HepG2 (cell line): ENCODE measurements around the gene SAXO1. TPM values are rescaled to one million over a fixed set of nuclear protein-coding genes. Genes with fewer than 3 reads are reported as not detected.

Source experiments
- AGO1 ChIP-seq: fragments of 200-400 bp; formaldehyde crosslinking; IDR thresholded peaks from 2 replicates; pipeline ENCODE4 v1.6.1; 2017; ENCODE audit warnings: mild to moderate bottlenecking, low read depth, low read length, moderate library complexity; ENCODE audit not compliant: poor library complexity, severe bottlenecking
- HNRNPLL ChIP-seq: fragments of 200-400 bp; formaldehyde crosslinking; IDR thresholded peaks from 2 replicates; pipeline ENCODE4 v1.6.1; 2017; ENCODE audit warnings: mild to moderate bottlenecking, low read depth, low read length; ENCODE audit not compliant: poor library complexity, severe bottlenecking
- KMT2B ChIP-seq: IDR thresholded peaks from 2 replicates; pipeline ENCODE4 v1.6.1; 2016; ENCODE audit warnings: missing genetic modification reagents, missing compliant biosample characterization
- MAF1 ChIP-seq: sonication (generic); formaldehyde crosslinking; IDR thresholded peaks from 2 replicates; pipeline ENCODE4 v1.5.0; 2020; ENCODE audit warnings: missing genetic modification reagents, borderline replicate concordance
- MIXL1 ChIP-seq: IDR thresholded peaks from 2 replicates; pipeline ENCODE4 v1.6.1; 2016
- MYC ChIP-seq: sonication (generic); formaldehyde crosslinking; IDR thresholded peaks from 2 replicates; pipeline ENCODE4 v1.9.0; 2021; ENCODE audit warnings: missing genetic modification reagents, borderline replicate concordance
- POGZ ChIP-seq: sonication (generic); formaldehyde crosslinking; IDR thresholded peaks from 2 replicates; pipeline ENCODE4 v1.4.0; 2020; ENCODE audit warnings: mild to moderate bottlenecking, missing genetic modification reagents
- ZNF234 ChIP-seq: sonication (generic); formaldehyde crosslinking; conservative IDR thresholded peaks from 2 replicates; pipeline ENCODE4 v1.5.1; 2020; ENCODE audit warnings: mild to moderate bottlenecking, missing genetic modification reagents
- ZNF557 ChIP-seq: sonication (generic); formaldehyde crosslinking; IDR thresholded peaks from 2 replicates; pipeline ENCODE4 v1.4.0; 2020; ENCODE audit warnings: missing genetic modification reagents
- ZNF619 ChIP-seq: sonication (generic); formaldehyde crosslinking; IDR thresholded peaks from 2 replicates; pipeline ENCODE4 v1.4.0; 2020; ENCODE audit warnings: mild to moderate bottlenecking, missing genetic modification reagents
- polyA plus RNA-seq, 8 experiments: library from polyadenylated mRNA; depleted of rRNA in 3 of 8; stranded (reverse) in 7 of 8; unstranded in 1 of 8; fragments of >200 nt; fragmentation: Illumina TruSeq in 4 of 8; extraction: Trizol in 4 of 8; gene quantifications; 2 replicates each; pipeline versions ENCODE4 v1.2.1 to v1.2.3, GENCODE V29; 2011 to 2016; ENCODE audit warnings: low read depth in 4 of 8, missing spikeins in 1 of 8, mixed read lengths in 1 of 8; ENCODE audit not compliant: insufficient read depth in 1 of 8
- total RNA-seq, 5 experiments: library from RNA; depleted of rRNA; stranded (reverse); fragments of >200 nt; fragmentation: Illumina TruSeq; extraction: Trizol; gene quantifications; 2 replicates each; pipeline ENCODE4 v1.2.3, GENCODE V29; 2016; ENCODE audit warnings: low read depth in 1 of 5
- TF ChIP-seq, protein P1 (sequence below): sonication (generic); formaldehyde crosslinking; IDR thresholded peaks from 2 replicates; pipeline ENCODE4 v1.5.1; 2020; ENCODE audit warnings: mild to moderate bottlenecking, missing genetic modification reagents, borderline replicate concordance
- TF ChIP-seq, protein P2 (sequence below), 2 experiments: sonication (generic) in 1 of 2; formaldehyde crosslinking in 1 of 2; IDR thresholded peaks; 2 replicates each; pipeline versions ENCODE4 v1.6.1 to v1.9.0; 2014 to 2022; ENCODE audit warnings: antibody characterized with exemption in 1 of 2, borderline replicate concordance in 1 of 2, inconsistent platforms in 1 of 2, low read depth in 1 of 2, missing genetic modification reagents in 1 of 2
- TF ChIP-seq, protein P3 (sequence below): sonication (generic); formaldehyde crosslinking; IDR thresholded peaks from 2 replicates; pipeline ENCODE4 v1.8.0; 2022; ENCODE audit warnings: low read depth, missing genetic modification reagents

The SAXO1 gene
- total and polyA plus RNA-seq, 2 of the 13 experiments (the other 11 are each of a cell fraction or from before 2014, with no cell fraction given), result not detected

DNA sequence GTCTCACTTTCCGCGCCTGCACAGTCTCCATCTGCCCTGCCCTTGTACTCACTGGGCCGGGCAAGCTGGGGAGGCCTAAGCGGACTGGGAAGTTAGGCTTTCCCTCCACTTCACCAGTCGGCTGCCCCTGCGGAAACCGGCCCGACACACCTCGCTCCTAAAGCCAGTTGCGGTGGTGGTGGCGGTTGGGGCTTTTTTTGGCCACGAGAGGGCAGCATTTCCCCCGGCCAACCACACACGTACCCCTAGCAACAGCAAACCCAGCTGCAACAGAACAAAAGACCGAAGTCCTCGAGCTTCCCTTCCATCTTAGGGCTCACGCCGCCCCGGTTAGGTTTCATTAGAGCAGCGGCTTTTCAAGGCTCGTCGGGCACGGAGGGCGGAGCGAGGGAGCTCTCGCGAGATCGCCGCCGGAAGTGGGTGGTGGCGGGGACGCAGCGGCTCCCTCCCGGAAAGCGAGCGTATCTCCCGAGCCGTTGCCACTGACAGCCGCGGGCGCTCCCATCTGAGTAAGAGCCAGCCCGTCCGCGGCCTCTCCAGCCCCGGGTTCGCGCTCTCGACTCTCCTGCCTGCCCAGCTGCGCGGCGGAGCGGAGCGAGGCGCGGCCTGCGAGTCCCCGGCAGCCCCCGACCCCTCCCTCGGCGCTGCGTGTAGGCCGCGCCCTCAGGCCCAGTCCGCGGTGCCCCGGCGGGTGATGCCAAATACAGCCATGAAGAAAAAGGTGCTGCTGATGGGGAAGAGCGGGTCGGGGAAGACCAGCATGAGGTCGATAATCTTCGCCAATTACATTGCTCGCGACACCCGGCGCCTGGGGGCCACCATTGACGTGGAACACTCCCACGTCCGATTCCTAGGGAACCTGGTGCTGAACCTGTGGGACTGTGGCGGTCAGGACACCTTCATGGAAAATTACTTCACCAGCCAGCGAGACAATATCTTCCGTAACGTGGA lies 16.2 kb upstream of the SAXO1 start, which contains the start of gene RRAGA (continued):
- TF ChIP-seq, protein P1, sequence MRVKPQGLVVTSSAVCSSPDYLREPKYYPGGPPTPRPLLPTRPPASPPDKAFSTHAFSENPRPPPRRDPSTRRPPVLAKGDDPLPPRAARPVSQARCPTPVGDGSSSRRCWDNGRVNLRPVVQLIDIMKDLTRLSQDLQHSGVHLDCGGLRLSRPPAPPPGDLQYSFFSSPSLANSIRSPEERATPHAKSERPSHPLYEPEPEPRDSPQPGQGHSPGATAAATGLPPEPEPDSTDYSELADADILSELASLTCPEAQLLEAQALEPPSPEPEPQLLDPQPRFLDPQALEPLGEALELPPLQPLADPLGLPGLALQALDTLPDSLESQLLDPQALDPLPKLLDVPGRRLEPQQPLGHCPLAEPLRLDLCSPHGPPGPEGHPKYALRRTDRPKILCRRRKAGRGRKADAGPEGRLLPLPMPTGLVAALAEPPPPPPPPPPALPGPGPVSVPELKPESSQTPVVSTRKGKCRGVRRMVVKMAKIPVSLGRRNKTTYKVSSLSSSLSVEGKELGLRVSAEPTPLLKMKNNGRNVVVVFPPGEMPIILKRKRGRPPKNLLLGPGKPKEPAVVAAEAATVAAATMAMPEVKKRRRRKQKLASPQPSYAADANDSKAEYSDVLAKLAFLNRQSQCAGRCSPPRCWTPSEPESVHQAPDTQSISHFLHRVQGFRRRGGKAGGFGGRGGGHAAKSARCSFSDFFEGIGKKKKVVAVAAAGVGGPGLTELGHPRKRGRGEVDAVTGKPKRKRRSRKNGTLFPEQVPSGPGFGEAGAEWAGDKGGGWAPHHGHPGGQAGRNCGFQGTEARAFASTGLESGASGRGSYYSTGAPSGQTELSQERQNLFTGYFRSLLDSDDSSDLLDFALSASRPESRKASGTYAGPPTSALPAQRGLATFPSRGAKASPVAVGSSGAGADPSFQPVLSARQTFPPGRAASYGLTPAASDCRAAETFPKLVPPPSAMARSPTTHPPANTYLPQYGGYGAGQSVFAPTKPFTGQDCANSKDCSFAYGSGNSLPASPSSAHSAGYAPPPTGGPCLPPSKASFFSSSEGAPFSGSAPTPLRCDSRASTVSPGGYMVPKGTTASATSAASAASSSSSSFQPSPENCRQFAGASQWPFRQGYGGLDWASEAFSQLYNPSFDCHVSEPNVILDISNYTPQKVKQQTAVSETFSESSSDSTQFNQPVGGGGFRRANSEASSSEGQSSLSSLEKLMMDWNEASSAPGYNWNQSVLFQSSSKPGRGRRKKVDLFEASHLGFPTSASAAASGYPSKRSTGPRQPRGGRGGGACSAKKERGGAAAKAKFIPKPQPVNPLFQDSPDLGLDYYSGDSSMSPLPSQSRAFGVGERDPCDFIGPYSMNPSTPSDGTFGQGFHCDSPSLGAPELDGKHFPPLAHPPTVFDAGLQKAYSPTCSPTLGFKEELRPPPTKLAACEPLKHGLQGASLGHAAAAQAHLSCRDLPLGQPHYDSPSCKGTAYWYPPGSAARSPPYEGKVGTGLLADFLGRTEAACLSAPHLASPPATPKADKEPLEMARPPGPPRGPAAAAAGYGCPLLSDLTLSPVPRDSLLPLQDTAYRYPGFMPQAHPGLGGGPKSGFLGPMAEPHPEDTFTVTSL, result peak; percentile 84
- TF ChIP-seq ZNF619 (CRISPR knock-in tag), result peak; percentile 95
- TF ChIP-seq ZNF557 (CRISPR knock-in tag), result peak; percentile 79; the same call in 1 of the 2 replicates
- peak; percentile 67 for TF ChIP-seq MIXL1 (CRISPR knock-in tag)
- TF ChIP-seq, protein P2, sequence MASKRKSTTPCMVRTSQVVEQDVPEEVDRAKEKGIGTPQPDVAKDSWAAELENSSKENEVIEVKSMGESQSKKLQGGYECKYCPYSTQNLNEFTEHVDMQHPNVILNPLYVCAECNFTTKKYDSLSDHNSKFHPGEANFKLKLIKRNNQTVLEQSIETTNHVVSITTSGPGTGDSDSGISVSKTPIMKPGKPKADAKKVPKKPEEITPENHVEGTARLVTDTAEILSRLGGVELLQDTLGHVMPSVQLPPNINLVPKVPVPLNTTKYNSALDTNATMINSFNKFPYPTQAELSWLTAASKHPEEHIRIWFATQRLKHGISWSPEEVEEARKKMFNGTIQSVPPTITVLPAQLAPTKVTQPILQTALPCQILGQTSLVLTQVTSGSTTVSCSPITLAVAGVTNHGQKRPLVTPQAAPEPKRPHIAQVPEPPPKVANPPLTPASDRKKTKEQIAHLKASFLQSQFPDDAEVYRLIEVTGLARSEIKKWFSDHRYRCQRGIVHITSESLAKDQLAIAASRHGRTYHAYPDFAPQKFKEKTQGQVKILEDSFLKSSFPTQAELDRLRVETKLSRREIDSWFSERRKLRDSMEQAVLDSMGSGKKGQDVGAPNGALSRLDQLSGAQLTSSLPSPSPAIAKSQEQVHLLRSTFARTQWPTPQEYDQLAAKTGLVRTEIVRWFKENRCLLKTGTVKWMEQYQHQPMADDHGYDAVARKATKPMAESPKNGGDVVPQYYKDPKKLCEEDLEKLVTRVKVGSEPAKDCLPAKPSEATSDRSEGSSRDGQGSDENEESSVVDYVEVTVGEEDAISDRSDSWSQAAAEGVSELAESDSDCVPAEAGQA (IDR thresholded peaks at IDR 0.05; ENCODE audit: low read depth), result peak; percentile 71; the same call in 1 of the 2 replicates
- TF ChIP-seq, protein P2 (CRISPR knock-in tag; IDR thresholded peaks at IDR 0.05; ENCODE audit: borderline replicate concordance), result peak; percentile 88; the same call in 1 of the 2 replicates
- TF ChIP-seq AGO1, result no peak
- peak; percentile 39; the same call in 1 of the 2 replicates for TF ChIP-seq MAF1
- TF ChIP-seq MYC (CRISPR knock-in tag), result peak; percentile 66; the same call in 1 of the 2 replicates
- TF ChIP-seq, protein P3, sequence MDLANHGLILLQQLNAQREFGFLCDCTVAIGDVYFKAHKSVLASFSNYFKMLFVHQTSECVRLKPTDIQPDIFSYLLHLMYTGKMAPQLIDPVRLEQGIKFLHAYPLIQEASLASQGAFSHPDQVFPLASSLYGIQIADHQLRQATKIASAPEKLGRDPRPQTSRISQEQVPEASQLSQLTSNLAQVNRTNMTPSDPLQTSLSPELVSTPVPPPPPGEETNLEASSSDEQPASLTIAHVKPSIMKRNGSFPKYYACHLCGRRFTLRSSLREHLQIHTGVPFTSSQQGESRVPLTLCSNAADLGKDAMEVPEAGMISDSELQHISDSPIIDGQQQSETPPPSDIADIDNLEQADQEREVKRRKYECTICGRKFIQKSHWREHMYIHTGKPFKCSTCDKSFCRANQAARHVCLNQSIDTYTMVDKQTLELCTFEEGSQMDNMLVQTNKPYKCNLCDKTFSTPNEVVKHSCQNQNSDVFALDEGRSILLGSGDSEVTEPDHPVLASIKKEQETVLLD (CRISPR knock-in tag), result peak; percentile 85
- peak; percentile 87; the same call in 1 of the 2 replicates for TF ChIP-seq KMT2B (CRISPR knock-in tag)
- peak; percentile 98 for TF ChIP-seq POGZ (CRISPR knock-in tag)
- TF ChIP-seq HNRNPLL, result peak; percentile 96
- TF ChIP-seq ZNF234, result peak; percentile 29; the same call in 1 of the 2 replicates
